Ramos (cell line): ENCODE data around the gene COL25A1.

Experiments
- in situ Hi-C: fragments of 300-500 bp; cut with MboI; formaldehyde crosslinking; loops from one replicate; pipeline ENCODE4 v1.14.3; 2022; ENCODE audit warnings: low sequenced_read_pairs; ENCODE audit not compliant: unreplicated experiment

The COL25A1 gene

DNA sequence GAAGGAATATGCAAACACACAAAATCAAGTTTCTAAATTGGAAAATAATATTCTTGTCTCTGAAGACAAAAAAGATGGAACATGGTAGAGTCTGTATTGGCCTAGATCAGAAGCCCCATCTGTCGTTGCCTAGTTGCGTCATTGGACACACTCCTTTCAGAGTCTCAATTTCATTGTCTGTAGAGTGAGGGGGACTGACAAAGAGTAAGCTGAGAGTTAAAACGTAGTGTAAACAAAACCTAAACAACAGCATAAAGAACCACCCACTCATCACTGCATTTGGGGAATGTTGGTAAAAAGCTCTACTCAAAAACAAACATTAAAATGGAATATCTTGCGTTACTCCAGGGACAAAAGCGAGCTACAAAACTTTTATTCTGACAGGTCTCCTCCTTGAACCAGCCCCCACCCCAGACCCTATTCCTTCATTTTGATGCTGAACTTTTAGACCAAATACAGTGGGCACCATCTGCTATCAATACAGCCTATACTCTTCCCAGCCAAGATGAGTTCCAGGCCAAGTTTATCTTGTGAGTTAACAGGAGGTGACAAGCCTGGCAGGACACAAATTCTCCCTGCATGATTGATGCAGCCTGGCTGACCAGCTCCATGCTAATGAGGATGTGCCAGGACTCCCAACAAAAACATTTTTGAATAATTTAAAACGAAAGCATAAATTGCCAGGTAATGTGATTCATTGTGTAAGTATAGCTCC is 125.2 kb downstream of the COL25A1 start:
- in situ Hi-C loops: no loop called here

GRCh38 chr4:109174224-109174953 is 128.1 kb downstream of the COL25A1 start:
- in situ Hi-C loops: no loop called here

GRCh38 chr4:109172301-109172700 is 130.2 kb downstream of the COL25A1 start:
- in situ Hi-C loops: no loop called here

- in situ Hi-C loops: no loop called here
Measured at GRCh38 chr4:109171070-109171469, 131.4 kb downstream of the COL25A1 start.

GRCh38 chr4:109169170-109169569 is 133.3 kb downstream of the COL25A1 start:
- in situ Hi-C loops: no loop called here

GRCh38 chr4:109166586-109166985 is 135.9 kb downstream of the COL25A1 start:
- in situ Hi-C loops: no loop called here

DNA sequence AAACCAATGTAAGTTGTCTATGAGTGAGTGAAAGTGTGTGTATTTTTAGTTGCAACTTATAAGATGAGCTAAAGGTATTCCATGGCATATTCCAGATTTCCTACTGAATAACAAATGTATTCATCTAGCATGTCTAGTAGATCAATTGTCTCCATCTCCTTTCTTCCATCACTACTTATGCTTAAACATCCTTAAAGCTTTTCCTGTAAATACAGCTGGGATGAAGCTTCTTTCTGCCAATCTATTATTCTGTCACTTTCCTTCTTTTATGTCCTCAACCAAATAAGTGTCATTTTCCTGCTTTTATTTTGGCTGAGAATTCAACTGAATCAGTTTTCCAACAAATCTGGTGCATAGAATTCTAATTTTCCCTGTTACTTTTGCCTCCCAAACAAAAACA is 136.3 kb downstream of the COL25A1 start:
- in situ Hi-C loops: no loop called here

DNA sequence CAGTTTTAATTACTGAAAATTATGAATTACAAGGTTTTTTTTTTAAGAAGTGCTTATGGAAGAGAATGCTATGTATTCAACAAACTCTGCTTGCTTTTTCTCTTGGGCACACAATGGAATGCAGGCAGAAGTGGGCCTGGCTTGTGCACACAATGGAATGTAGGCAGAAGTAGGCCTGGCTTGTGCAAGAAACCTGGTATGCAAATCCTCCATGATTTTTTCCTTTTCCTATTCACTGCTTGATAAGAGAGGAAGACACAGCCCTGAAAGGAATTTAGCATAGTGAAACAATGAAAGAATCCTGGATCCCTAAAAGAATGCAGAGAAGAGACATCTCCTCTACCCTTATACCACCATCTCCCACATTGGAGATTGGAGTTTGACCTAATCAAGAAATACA is 138.4 kb downstream of the COL25A1 start:
- in situ Hi-C loops: no loop called here

DNA sequence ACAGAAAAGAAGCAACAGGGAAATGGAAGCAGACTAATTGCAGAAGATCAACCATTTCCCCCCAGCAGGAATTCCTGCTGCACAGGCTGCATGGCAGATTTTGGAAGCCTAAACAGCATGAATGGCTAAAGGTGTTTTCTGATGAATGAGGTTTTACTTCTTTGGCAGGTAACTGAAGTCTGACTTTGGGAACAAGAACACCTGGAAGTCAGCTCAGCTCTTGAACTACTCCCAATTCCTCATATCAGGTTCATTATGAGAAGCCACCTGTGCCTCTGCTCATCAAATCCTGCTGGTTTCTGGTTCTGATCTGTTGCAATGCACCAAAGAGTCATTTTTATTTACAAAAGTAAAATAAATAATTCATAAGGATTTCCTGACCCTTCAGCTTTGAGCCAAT is 139.0 kb downstream of the COL25A1 start:
- in situ Hi-C loops: no loop called here

DNA sequence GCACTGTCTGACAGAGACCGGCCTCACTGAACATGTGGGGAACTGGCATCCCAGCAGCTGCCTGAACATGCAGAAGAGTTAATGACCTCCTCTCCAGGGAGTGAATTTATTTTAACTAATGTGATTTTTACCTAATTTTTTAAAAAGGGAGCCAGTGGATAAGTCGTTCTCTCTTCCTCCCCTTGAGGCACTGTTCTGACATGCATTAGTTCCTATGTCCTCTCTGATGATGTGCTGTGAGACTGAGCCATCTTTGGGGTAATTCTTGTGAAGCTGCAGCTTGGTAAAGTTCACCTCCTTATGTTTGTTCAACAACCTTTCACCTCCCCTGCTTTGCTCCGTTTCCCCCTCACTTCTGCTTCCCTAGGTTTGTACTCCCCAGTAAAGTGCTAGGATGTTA is 139.7 kb downstream of the COL25A1 start:
- in situ Hi-C loops: no loop called here

- in situ Hi-C loops: no loop called here
Measured at GRCh38 chr4:109160494-109160893, 142.0 kb downstream of the COL25A1 start.

- in situ Hi-C loops: no loop called here
Measured at GRCh38 chr4:109157696-109158095, 144.8 kb downstream of the COL25A1 start.

- in situ Hi-C loops: no loop called here
Measured at GRCh38 chr4:109157205-109157604, 145.3 kb downstream of the COL25A1 start.

GRCh38 chr4:109156356-109156755 is 146.1 kb downstream of the COL25A1 start:
- in situ Hi-C loops: no loop called here

GRCh38 chr4:109155682-109156283 is 146.7 kb downstream of the COL25A1 start:
- in situ Hi-C loops: no loop called here

DNA sequence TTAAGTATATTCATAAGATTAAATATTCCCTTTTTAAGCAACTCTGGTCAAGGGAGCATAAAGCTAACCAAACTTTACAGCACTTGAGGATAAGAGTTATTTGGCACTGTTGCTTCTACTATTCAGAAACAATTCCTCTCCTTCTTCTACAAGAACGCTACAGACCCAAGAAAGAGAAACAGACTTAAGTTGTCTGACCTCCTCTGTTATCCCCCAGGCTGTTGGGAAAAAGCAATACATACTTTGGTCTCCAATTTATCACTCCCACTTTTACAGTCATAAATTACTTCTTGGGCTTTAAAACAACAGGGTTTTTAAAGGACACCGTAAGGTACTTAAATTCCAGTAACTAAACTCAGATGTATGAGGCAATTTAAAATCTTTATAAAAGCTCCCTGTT is 147.4 kb downstream of the COL25A1 start:
- in situ Hi-C loops: no loop called here

DNA sequence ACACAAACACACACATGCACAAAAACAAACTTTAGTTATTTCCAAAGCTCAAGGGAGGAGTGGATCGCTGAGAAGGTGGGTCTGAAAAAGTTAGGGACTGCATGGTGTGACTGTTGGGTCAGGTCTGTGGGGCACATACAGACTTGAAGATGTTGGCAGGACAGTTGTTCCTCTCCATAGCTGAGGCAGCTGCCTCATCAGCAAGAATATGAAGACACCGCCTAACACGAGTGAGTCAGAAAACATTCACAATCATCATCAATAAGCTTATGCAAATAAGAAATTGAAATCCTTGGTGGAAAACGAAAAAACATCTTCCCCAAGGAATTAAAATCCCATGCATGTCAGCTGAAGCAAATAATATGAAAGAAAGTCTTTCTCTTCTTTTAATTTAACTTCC is 148.0 kb downstream of the COL25A1 start:
- in situ Hi-C loops: no loop called here

- in situ Hi-C loops: no loop called here
Measured at GRCh38 chr4:109149836-109150235, 152.6 kb downstream of the COL25A1 start.

DNA sequence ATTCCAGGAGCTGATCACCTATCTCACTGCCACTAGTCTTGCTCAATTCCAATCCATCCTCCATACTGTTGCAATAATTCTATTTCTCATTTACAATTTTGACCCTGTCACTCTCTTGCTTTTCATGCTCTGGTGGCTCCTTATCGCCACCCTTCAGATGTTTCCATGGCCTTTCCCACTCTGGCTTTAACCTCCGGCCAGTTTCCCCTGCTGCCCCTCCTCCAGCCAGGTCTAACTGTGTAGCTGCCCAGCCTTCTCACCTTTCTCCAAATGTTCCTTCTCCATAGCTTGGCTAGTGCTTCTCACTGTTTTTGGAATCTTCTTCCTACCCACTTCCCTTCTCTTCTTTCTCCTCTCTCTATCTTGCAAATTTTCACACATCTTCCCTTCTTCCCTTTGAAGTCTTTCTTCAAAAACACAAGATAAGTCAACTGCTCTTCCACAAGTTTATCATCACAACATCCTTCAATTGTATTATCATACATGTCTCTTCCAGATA is 153.8 kb downstream of the COL25A1 start:
- in situ Hi-C loops: no loop called here

DNA sequence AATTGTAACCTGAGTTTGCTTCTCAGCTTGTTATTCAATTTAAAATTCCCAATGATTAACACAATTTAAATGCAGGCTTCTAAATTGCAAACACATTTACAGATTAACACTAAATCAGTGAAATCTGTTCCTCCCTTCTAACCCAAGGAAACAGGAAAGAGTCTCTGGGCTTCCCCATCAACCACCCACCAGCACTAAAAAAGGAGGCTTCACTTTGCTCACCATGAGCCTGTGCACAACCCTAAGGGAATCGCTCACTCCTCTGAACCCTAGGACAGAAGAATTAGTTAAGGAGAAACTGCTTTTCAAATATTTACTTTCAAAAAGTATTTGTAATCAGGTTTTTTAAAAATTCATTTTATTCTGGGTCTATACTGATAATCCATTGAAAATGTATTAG is 155.3 kb downstream of the COL25A1 start:
- in situ Hi-C loops: no loop called here

GRCh38 chr4:109146499-109146898 is 156.0 kb downstream of the COL25A1 start:
- in situ Hi-C loops: no loop called here
